H1 (cell line): Measurements from ENCODE around the gene NMD3. TPM values are rescaled to one million over a fixed set of nuclear protein-coding genes. Genes with fewer than 3 reads are reported as not detected.

ENCODE experiments used
- ASH2L ChIP-seq: fragments of 200-600, 300-600 bp; sonication (generic); IDR thresholded peaks from one replicate; pipeline ENCODE4 v1.7.1; 2017; ENCODE audit warnings: low read length
- BCL11A ChIP-seq, 2 experiments: IDR thresholded peaks; one replicate each; pipeline ENCODE4 v1.6.1; 2011; ENCODE audit warnings: low read depth in 2 of 2, low read length in 2 of 2, mild to moderate bottlenecking in 2 of 2
- HDAC6 ChIP-seq: IDR thresholded peaks from one replicate; pipeline ENCODE4 v1.7.1; 2012; ENCODE audit warnings: low read depth, mild to moderate bottlenecking, inconsistent platforms, low read length, moderate library complexity
- SIX5 ChIP-seq: IDR thresholded peaks from 2 replicates; pipeline ENCODE4 v1.6.1; 2011; ENCODE audit warnings: mild to moderate bottlenecking, low read depth, low read length
- polyA plus RNA-seq, 7 experiments: library from polyadenylated mRNA; depleted of rRNA in 3 of 7; stranded (reverse) in 5 of 7; unstranded in 2 of 7; fragments of >200 nt in 5 of 7; fragments of 200-250 nt in 2 of 7; gene quantifications; 1 replicate in 5 of 7; 2 replicates in 1 of 7; 4 replicates in 1 of 7; pipeline versions ENCODE4 v1.2.1 to v1.2.3, GENCODE V29; 2011 to 2013; ENCODE audit warnings: missing spikeins in 2 of 7, mixed read lengths in 2 of 7
- total RNA-seq: library from RNA; stranded (reverse); fragmentation: NEBNext Ultra II Directional; extraction: Animal tissue kit (Norgen Biotek cat#: 25700); gene quantifications from 2 replicates; pipeline ENCODE4 v1.2.1, GENCODE V29; 2021

Gene NMD3
- total and polyA plus RNA-seq, 2 of the 8 experiments (the other 6 are each of a cell fraction or from before 2014, with no cell fraction given) = 12.1 to 64.2 TPM

- TF ChIP-seq BCL11A (IDR thresholded peaks at IDR 0.05; ENCODE audit: low read depth in 2 of 2, low read length in 2 of 2) (no peak), ASH2L (no peak), HDAC6 (no peak), SIX5 (no peak)
- TF ChIP-seq, all 59 proteins: peak for 0
These were observed 47.5 kb downstream of the NMD3 start (continued) for GRCh38 chr3:161268601-161269000.
